GM10847 (cell line): ENCODE results near the gene PDLIM7.

Experiments used
- POLR2A ChIP-seq: IDR thresholded peaks from 2 replicates; pipeline ENCODE4 v1.6.1; 2011; ENCODE audit not compliant: insufficient read length; ENCODE audit errors: extremely low read depth

The PDLIM7 gene

DNA sequence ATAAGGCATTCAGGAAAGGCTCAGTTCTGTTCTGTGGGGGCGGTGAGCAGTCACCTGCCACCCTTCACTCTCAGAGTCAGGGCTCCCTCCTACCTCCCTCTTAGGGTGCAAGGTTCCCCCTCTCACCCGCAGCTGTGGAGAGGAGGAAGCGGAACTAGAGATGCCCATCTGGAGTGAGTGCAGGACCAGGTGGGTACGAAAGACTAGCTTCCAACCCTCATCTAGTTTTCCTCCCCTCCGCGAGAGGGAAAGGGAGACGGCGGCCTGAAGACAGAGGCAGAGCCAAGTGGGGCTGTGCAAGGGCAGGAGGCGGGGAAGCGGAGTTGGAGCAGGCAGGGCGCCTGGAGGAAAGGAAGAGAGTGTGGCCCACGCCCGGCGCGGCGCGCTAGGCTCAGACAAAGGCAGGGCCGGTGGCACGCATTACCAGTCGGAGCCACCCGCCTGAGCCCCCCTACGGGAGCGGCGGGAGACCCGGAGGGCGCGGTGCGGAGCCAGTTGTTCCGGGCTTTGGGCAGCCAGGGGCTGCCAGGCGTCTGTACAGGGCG lies 43.5 kb downstream of the PDLIM7 start:
- no peak for TF ChIP-seq POLR2A

DNA sequence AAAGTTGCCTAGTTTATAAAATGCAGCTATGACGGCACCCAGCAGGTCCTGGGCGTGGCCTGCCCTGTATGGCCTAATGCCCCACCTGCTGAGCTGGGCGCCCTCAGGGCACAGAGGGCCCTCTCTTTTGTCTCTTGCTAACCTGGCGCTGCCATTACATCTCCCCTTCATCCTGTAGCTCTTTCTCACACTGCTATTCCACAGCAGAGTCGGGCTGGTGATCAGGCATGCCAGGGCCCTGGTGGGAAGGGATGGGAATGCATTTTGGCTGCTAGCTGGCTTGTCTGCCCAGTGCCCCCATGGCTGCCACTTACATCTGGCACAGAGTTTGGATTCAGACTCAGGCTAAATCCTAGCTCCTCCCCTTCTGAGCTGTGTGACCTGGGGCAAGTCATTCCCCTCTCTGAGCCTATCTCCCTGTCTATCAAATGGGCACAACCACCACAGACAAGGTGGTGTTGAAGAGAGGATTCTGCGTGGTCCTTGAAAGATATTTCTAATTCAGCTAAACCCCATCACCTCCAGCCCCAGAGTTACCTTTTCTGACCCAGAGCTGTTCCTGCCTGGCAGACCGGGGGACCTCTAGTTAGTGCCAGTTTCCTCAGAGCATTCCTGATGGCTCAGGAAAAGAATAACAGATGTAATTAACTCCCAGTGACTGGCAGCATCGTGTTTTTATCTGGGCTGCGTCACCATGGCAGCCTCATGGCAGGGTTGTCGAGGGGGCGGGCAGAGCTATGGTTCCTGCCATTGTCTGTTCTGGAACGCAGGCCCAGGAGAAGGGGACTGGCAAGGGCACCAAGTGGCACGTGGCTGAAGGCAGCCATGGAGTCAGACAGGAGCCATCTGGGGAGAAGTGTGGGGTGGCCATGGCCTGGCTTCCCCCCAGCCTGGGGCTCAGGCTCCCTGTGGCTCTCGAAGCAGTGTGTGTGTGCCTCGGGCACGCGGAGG lies 44.4 kb downstream of the PDLIM7 start:
- no peak for TF ChIP-seq POLR2A

DNA sequence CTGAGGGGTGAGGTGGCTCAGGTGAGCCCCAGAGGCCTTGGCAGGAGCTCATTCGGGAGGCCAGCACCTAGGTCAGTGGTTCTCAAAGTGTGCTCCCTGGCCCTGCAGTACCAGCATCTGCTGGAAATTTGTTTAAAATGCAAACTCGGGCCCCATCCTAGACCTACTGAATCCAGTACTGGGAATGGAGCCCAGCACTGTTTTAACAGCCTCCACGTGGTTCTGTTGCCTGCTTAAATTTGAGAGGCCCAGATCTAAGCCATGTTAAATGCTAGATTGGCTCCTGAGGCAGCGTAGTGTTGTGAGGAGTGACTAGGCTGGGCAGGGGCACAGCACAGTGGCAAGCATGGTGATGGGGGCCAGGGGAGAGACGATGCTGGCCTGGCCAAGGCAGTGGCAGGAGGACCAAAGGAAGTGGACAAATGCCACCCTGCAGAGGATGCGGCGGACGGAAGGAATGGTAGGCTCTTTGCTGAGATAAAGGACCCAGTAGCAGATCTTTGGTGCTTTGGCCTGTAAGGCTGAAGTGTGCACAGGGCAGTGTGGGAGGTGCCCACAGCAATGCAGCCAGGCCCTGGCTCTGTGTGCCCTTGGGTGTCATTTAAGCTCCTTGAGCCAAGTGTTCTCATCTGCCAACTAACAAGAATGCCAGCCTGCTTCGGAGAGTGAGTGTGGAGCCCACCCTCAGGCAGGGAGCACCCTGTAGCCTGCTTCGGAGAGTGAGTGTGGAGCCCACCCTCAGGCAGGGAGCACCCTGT lies 46.6 kb downstream of the PDLIM7 start:
- no peak for TF ChIP-seq POLR2A

DNA sequence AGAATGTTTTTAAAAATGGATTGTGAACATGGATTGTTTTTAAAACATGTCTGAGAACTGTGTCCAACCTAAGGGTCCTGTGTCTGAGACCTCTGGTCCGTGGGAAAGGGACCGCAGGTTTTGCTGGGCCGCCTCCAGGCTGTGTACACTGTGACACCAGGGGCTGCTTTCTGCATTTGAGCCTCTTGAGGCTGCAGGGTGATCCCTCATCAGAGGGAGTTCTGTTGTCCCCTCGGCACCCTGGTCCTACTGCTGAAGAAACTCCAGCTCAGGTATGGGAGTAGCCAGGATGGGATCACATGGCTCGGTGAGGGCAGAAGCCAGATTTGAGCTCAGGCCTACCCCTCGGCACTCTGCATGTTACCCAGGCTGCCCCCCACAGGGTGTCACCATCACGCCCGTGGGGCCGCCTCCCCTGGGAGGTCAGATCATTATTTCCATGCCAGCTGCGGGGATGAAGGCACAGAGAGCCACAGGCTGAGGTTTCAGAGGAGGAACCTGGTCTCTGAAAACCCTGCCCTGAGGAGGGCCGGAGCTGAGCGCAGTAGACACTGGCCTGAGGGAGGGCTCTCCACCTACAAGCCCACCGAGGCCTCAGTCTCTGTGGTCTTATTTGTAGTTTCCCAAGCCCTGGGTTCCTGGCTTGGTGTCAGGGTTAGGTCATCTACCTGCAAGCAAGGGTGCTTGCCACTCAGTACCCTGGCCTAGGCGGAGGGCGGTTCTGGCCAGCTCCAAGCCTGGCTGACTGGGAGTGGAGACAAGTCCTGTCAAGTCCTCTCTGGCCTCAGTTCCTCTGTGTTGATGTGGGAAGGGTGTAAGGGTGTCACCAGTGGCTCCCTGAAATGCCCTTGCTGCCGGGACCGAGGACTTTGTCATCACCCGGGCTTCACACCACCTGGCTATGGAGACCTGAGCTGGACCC lies 48.0 kb downstream of the PDLIM7 start:
- TF ChIP-seq POLR2A, result no peak

DNA sequence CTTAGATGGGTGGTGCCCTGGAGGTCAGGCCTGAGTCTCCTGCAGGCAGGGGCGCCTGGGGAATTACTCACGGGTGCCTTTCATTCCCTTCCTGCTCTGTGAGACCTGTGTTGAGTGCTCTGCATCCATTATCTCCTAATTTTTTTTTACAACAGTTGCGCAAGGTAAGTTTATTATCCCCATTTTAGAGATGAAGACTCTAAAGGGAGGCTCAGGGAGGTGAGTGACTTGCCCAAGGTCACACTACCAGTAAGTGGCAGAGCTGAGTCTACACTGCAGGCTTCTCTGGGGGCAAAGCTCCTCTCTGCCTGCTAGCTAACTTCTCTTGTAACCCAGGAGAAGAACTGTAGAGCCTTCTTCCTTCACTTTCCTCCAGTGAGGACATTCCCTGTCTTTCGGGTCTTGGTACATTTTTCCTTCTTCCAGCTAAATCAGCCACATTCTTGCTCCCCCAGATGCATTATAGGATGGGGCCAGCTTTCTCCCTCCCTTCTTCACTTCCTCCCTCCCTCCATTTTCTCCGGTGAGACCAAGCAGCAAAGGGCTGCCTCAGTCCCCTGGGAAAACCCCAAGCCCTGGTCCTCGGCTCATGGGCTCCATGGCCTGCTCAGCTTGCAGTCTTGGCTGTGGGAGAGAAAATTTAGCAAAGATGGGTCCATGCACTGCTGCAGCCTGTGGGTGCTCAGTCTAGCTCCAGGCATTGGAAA lies 49.0 kb downstream of the PDLIM7 start:
- TF ChIP-seq POLR2A, result no peak

DNA sequence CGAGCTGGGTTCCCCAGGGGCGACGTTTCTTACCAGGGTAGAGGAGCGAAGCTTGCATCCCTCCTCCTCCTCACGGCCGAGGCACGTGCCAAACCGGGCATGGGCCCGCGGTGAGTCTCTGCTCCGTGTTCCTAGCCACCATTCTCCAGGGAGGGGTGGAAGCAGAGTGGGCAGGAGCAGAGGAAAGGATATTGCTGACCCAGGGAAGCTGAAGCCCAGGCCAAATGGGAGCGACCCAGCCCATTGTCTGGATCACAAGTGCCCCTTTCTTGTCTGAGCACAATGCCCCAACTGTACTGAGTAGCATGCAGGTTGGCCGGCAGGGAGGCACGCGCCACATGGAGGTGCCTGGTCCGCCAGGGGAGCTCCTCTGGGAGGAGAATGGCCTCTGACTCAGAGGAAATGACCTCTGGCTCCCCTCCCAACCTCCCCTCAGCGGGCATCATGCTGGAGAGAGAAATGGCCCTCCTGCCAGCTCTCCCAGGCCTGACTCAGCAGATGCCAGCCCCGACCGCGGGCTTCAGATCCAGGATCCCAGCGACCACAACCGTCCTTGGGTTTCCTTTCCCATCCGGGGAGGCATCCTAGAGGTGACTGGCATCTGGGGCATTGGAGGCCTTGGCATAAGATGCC lies 49.7 kb downstream of the PDLIM7 start:
- no peak for TF ChIP-seq POLR2A

DNA sequence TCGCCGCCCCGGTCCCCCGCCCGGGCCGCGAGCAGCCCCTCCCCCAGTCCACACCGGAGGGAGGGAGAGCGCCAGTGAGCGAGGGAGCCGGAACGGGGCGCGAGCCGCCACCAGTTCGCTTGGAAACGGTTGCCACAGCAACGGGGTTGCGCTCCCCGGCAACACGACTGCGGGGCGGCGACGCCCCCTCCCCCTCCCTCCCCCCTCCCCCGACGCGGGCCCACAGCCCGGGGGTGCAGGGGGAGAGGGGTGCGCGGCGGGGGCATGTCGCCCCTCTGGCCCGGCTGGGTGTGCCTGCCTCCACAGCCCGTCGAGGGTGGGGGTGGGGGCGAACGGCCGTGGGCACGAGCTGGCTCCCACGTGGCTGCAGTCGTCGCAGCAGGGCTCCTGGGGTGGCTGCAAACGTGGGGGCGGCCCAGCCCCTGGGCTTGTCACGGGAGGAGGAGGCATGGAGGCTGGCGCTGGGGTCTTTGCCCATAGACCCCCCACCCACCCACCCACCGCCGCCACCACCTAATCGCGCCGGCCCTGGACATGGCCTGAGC lies 50.3 kb downstream of the PDLIM7 start:
- TF ChIP-seq POLR2A, result no peak

DNA sequence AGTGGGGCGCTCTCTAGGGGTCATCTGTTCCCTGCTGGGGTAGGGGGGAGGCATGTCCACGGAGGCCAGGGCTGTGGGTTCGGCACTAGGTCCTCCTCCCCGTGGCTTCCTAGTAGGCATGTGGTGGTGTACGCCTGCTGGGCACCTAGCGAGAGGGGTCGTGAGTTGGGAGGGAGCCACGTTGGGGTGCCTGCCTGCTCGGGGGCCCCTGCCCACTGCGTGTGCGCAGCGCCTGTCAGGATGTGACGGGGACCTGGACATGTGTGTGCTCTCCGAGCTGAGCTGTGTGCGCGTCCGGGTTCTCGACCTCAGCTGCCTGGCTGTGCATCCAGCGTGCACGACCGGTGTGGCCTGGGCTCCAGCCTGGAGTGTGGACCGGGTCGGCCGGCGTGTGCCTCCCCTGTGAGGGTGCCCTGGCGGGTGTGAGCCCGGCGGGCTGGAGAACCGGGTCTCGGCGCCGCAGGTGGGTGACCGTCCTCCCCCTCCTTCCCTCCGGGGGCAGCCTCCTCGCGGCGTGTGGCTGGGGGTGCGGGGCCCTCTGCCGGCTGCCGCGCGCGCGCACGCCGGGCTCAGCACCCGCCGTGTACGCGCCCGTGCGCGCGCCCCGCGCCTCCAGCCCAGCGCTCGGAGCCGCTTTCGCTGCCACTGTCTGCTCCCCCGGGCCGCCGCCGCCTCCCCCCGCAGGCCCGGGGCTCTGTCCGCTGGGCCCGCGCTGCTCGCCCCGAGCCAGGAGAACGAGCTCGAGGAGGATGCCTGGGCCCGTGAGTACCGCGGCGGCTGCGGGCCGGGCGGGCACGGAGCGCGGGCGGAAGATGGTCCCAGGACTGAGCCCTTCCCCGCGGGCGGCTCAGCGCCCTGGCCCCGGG lies 51.0 kb downstream of the PDLIM7 start, which contains the start of gene PRR7:
Gene PRR7 (plus strand): TSS at position 615 of the 866 bp plus-strand sequence. CDS start 8,254 bp downstream, outside the sequence.
- TF ChIP-seq POLR2A, result peak; percentile 45

DNA sequence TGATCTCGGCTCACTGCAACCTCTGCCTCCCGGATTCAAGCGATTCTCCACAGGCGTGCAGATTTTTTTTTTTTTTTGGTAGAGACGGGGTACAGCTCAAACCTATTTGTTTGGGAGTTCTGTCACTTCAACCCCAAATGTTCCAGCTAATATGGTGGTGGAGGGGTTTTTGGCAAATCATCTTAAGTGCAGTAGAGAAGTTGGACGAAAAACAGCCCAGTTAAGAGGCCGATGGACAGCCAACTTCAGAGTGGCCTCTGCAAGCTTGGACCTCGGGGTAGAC lies 51.5 kb downstream of the PDLIM7 start:
- TF ChIP-seq POLR2A, result no peak

DNA sequence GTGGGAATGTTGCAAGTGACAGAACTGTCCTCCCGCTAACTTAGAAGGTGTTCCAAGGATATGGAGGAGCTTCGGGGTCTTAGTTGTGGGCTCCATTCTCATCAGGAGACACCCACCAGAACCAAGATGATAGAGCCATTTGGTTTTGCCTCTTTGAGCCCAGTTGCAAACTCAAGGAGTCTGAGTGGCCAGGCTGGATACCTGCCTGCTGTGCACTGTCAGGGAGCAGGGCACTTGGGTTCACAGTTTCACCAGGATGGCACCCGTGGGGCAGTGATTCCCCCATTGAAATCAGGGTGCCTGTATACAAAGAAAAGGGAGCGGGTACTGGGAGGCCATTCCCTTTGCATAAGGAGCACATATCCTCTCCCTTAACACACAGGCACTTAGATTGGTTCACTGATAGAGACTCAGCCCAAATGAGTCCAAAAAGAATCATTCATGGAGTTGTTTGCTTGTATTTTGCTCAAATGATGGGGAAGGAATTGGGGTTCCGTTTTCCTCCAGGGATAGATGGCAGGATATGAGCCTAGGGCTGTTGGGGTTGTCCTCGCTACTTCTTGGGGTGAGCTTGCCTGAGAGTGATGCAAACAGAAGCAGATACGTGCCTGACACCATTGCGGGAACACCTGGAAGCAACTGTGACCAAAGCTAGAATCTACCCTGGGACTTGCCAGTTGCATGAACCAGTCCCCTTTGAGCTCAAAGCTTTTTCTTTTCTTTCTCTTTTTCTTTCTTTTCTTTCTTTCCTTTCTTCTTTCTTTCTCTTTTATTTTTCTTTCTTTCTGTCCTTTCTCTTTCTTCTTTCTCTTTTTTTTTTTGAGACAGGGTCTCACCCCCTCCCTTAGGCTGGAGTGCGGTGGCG lies 52.1 kb downstream of the PDLIM7 start:
- no peak for TF ChIP-seq POLR2A

DNA sequence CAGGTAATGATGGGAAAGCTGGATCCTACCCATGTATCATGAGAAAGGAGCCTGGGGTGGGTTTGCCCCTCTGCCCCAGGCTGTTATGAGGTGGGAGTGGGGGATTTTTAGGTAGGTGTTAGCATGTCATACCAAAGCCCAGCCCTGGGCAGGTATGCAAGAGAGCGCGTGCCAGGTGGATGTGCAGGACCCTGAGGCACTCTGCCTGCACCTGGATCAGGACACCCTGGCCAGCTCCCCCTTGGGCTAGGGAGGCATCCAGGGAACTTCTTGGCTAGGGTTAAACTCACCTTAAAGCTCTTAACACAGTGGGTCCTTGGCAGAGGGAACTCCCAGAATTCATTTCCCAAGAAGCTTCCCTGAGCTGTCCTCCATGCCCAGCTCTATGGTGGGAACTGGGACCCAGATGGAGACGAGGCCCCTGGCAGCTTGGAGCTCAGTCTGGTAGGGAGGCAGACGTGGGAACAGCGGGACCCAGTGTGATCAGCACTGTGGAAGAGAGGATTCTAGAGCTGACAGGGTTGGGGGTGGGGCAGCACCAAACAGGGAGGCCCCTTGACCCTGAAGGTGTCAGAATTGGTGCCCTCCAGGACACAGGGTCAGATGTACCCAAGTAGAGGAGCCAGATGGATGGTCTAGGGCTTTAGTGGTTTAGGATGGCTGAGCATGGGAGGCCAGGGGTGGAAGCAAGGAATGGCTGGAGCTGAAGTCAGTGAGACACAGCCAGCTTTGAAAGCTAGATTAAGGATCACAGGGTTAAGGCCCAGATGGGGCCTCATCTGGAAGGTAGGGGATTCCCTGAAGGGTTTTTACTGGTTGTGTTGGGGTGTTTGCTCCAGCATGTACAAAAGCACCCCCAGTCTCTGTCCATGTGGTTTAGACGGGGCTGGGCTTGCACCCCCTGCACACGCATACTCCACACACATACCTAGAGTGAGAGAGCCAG lies 53.0 kb downstream of the PDLIM7 start:
- TF ChIP-seq POLR2A, result no peak
